HG03432 (cell line): ENCODE measurements around the gene PLCD1.
"Not testable (repeated sequence)": the region's sequence is repeated elsewhere in the genome, so short reads cannot be mapped to it uniquely, and the experiment has no call there.

Experiments used
- ATAC-seq: cut with Tn5 transposase; IDR thresholded peaks from one replicate; pipeline ENCODE4 v1.9.1; 2021; ENCODE audit warnings: mild to moderate bottlenecking, moderate library complexity; ENCODE audit not compliant: unreplicated experiment

Gene PLCD1

DNA sequence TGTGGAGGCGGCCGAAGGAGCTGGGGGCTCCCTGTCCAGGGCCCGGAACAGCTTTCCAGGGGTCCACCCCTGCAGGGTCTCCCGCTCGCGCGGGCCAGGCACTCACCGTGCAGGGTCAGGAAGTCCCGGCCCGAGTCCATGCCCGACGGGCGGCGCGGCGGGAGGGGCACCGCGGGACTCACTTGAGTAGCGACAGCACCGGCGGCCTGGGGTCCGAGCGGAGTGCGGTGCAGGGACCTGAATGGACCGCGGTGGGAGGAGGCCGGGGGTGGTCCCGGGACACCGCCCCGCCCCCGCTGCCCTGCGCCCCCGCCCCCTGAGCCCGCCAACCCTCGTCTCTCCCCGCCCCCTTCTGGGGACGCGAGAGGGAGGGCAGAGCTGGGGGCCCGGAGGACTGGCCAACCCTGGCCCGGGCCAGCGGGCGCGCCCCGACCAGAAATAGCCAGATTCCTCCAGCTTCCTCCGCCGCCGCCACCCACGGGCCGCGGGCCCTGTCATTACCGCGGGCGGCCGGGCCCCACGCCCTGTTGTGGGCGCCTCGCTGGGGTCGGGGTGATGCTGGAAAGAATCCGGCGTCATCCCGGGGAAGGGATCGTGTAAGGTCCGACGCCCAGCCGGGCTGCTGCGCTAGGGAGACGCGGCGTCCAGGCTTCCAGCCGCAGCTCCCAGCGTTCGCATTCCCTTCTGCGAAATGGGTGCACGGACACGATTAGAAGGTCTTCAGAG, at the start of gene PLCD1:
PLCD1 (minus strand) TSS at position 243 of the 726 bp plus-strand sequence; CDS start at position 140, 103 bp downstream.
- no peak for ATAC-seq

DNA sequence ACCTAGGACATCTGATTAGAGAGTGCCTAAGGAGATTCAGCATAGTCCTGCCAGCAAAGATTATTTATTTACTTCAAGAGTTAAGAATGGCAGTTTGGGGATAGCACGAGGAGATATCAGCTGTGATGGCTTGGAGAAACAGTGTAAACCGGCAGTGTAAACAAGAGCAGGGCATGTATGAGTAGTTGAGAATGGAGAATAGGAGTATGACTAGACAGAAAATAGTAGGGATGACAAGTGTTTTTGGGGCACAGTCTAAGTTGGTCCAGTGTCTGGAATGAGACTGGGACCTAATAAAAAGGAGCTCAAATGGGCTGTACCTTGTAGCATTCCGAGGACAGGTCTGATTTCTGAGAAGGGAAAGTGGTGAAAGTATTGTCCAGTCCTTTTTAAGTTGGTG, 47.6 kb upstream of the PLCD1 start:
- not testable (repeated sequence) for ATAC-seq

DNA sequence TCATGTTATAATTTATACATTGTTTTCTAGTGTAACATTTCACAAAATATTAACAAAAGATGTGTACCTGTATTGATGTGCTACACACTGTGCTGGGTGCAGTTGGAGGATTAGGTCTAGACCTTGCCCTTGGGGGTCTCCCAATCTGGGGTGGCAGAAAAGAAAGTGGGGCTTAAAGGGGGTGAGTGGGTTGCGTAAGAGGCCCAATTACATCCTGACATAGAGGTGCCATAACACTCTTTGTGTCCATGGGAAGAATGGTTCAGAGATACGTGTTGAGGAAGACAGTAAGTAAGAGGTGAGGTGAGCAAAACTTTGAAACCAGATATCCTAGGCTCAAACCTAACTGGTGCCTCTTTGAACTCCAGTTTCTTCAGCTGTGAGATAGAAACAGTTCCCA, 40.6 kb upstream of the PLCD1 start:
- no peak for ATAC-seq

DNA sequence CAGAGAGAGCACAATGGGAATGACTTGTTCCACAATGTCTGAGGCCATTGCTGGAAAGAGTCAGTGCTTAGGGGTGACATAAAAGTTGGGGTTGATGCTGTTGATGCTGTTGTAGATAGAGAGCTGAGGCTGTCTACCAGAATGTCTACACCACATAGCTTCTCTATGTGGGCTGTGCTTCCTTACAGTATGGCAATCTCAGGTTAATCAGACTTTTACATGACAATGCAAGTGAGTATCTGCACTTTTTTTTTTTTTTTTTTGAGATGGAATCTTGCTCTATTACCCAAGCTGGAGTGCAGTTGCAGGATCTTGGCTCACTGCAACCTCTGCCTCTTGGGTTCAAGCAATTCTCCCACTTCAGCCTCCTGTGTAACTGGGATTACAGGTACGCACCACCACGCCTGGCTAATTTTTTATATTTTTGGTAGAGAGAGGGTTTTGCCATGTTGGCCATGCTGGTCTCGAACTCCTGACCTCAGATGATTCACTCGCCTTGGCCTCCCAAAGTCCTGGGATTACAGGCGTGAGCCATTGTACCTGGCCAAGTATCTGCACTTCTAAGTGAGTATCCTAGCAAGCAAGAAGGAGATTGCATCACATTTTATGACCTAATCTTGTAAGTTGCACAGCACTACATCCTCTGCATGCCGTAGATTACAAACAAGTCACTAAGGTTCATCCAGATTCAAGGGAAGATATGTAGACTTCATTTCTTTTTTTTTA, 38.2 kb upstream of the PLCD1 start:
- no peak for ATAC-seq

DNA sequence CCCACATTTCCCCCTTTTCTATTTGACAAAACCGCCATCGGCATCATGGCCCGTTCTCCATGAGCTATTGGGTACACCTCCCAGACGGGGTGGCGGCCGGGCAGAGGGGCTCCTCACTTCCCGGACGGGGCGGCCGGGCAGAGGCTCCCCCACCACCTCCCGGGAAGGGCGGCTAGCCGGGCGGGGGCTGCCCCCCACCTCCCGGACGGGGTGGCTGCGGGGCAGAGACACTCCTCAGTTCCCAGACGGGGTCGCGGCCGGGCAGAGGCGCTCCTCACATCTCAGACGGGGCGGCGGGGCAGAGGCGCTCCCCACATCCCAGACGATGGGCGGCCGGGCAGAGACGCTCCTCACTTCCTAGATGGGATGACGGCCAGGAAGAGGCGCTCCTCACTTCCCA, 35.0 kb upstream of the PLCD1 start:
- ATAC-seq, result not testable (repeated sequence)

DNA sequence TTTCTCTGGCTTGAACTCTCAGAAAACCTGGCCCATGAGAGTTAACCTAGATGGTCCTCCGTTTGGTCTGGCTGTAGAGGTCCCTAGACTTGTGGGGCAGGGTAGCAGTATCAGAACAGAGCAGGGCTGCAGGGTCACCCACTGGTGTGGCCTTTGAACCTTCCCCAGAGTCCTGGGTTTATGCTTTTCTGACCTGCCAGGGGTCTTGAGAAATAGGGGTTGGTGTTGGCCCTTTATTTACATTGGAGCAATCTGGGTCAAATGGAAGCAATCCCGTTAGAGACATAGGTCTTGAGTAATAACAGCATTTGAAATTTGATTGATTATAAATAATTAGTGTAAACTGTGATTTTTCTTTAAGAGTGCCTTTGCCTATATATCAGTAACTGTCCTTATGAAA, 33.4 kb upstream of the PLCD1 start:
- no peak for ATAC-seq

DNA sequence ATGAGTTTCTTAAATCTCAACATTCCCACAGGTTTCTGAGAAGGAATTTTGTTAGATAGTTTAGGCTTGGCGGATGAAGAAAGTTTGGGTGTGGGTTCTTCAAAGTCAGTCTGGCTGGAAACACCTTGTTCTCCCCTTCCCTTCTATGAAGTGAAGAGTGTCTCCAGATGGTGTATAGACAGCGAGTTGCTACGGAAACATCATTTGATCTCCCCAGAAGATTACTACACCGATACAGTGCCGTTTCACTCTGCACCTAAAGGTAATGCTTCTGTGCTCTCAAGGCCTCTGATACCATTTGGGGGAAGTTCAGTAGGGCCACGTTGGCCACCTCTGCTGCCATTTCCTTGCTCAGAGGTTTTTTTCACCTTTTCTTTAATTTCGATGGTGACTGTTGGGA, 30.1 kb upstream of the PLCD1 start:
- ATAC-seq, result no peak

DNA sequence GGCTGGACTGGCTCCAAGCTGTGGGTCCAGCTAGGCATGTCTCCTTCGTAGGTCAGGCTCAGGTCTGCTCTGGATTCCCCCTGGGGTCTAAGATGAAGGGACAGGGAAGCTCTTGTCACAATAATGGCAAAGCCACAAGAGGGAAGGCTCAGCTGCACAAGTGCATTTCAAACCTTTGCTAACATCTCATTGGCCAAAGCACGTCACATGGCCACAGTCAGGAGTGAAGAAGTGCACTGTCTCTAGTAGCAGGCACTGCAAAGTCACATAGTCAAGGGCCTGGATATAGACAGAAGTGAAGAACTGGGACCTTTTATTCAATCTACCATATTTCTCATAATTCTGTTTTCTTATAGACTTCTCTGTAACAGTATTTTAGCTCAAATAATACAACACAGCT, 29.7 kb upstream of the PLCD1 start:
- ATAC-seq, result no peak

DNA sequence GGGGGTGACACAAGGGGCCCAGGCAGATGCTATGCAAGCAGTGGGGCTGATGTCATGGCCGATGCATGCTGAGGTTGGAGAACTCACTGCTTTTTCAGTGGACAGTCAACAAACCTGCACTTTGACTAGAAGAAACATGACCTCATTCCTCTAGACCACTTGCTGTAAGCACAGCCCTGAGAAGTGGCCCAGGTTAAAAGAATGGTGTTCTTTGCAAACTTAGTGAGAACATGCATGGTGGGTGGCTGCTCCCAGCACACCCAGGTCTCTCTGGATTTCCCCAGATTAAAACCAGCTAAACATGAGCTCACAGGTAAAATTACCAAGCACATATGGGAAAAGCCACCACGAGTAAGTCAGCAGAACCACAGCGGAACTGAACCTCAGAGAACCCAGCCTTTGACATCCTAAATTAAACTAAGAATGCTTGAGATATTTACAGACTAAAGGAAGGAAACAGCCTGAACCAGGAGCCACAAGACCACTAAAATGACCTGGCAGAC, 25.1 kb upstream of the PLCD1 start:
- no peak for ATAC-seq

DNA sequence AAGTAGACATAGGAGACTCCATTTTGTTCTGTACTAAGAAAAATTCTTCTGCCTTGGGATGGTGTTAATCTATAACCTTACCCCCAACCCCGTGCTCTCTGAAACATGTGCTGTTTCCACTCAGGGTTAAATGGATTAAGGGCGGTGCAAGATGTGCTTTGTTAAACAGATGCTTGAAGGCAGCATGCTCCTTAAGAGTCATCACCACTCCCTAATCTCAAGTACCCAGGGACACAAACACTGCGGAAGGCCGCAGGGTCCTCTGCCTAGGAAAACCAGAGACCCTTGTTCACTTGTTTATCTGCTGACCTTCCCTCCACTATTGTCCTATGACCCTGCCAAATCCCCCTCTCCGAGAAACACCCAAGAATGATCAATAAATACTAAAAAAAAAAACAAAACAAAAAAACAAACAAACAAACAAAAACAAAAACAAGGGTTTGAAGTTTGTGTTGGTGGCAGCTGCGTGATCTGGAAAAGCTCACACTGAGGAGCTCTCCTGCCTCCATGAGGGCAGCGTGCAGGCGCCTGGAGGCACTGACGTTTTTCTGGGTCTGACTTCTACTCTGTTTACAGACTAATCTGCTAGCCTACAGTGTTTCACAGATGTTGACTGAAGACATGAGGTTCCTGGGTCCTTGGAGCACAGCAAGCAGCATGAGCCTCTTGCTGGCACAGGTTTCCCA, 24.5 kb upstream of the PLCD1 start:
- not testable (repeated sequence) for ATAC-seq

DNA sequence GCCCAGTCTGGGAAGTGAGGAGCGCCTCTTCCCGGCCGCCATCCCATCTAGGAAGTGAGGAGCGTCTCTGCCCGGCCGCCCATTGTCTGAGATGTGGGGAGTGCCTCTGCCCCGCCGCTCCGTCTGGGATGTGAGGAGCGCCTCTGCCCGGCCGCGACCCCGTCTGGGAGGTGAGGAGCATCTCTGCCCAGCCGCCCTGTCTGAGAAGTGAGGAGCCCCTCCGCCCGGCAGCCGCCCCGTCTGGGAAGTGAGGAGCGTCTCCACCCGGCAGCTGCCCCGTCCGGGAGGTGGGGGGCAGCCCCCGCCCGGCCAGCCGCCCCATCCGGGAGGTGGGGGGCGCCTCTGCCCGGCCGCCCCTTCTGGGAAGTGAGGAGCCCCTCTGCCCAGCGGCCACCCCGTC, 23.8 kb upstream of the PLCD1 start:
- not testable (repeated sequence) for ATAC-seq

DNA sequence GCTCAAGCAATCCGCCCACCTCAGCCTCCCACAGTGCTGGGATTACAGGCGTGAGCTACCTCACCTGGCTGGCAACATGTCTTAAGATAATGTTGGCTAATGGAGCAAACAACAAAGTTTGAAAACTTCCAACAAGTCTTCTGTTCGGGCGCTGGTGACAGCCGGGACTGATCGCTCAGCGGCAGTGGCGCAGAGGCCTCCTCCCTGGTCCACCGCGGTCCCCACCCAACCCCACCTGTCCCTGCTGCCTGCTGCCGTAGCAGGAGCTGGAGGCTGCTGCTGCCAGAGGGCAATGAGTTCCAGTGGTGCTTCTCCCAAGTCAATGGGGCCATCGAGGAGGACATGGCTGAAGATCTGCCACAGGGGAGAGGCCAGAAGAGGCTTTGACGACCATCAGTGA, 21.7 kb upstream of the PLCD1 start:
- no peak for ATAC-seq

DNA sequence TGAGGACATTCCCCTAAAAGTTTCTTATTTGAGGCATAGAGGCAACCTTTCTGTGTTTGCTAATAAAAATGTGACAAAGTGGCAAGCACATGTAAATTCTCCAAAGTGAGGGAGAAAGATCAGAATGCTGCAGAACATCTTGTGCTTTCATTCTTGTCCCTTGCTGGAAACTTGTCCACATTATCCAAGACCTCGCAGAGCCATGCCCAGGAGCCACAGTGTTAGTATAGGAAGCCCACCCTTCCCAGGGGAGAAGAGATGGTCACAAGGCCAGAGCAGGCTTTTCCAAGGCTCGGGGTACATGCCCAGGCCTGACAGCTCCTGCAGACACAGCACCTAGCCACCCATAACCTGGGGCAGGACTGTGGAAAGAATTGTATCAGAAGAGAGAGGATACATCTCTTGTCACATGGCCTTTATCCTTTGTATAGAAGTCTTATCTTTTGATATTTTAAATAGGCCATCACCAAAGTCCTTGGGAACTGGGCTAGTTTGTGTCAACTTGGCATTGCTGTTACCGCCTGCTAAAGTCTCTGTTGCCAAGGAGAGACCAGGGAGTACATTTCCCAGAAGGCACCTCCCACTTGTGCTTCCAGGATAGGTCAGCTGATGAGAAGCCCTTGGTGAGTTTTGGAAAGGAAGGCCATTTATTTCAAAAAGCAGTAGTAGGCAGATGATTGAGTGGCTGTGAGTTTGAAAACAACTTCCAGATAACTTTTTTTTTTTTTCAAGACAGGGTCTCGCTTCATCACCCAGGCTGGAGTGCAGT, 20.1 kb upstream of the PLCD1 start:
- no peak for ATAC-seq

DNA sequence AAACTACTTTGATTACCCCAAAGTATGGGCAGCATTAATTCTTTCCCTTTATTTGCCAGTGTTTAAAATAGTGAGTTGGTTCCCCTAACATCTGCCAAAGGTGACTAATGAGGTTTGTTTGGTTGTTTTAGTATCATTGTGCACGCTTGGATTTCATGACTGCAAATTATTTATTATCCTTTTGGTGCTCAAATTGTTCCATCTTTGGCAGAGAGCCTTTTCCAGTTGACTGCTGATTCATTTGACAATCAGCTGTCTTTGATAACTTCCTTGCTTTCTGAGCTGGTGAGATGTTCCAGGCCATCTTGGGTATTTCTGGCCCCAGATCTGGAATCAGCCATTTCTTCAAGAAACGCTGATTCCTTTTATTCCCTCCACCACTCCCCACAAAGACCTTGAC, 18.5 kb upstream of the PLCD1 start:
- ATAC-seq, result no peak

DNA sequence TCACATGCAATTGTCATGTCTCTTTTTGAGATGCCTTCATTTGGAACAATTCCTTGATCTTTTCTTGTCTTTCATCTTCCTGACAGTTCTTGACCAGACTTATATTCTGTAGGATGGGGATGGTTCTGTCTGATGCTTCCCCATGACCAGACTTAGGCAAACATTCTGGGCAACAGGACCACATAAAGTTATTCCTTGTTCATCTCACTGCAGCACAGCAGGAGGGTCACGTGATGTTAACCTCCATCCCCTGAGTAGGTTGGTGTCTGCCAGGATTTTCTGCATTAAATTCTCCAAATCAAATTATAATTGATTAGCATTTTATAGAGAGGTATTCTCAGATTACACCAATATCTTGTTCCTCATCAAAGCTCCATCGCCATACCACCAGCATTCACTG, 17.4 kb upstream of the PLCD1 start:
- ATAC-seq, result no peak

DNA sequence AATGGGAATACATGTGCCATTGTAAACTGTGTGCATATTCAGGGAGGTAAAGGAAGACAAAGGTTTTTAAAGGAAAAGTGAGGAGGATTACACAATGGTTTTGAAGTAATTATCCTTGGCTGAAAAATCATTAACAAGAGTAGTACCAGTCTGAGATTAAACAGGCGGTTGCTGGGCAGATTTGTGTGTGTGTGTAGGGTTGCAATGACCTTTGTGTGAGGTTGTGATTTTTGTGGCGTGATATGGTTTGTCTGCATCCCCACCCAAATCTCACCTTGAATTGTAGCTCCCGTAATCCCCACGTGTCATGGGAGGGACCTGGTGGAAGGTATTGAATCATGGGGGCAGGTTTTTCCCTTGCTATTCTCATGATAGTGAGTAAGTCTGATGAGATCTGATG, 16.6 kb upstream of the PLCD1 start:
- ATAC-seq, result no peak

DNA sequence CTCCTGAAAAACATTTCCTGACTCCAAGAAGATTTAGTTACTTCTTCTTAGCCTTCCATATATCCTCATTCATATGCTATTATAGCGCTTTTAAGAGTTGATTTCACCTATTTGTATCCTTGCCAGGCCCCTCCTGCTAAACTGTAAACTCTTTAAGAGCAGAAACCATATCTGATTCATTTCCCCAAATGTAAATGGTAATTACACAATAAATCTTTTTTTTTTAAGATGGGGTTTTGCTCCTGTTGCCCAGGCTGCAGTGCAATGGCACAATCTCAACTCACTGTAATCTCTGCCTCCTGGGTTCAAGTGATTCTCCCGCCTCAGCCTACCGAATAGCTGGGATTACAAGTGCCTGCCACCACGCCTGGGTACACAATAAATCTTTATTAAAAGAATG, 14.0 kb upstream of the PLCD1 start:
- ATAC-seq, result no peak

DNA sequence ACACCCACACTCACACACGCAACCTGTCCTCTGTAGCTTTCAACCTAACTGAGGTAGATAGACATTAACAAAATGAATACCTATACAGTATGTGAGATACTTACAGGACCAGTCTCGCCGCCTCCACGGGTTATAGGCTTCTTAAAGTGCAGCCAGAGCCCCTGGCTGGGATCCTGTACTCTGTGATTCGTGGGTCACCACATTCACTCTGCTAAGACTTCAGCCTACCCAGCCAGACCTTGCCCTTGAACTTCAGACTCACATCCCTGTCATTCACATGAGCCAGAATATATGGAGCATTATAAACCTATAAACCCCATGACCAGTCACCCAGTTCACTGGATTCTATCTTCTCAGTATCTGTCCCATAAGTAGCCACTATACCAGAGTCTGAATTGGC, 11.0 kb upstream of the PLCD1 start:
- no peak for ATAC-seq

DNA sequence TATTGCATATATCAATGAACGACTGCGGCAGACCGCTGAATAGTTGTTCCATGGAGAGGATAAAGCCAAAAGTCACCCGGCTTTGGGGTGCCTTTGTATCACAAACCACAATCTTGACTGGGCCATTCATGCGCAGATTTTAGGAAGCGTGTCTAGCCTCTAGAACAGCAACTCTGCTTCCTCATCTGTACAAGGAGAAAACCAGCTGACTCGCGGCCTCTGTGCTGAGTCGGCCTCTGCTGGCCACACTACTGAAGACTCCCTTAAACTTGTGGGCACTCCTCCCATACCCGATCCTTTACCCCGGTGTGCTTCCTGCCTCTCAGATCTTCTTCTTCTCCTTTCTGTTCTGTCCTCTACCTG, 10.4 kb upstream of the PLCD1 start:
- ATAC-seq, result peak; percentile 51

DNA sequence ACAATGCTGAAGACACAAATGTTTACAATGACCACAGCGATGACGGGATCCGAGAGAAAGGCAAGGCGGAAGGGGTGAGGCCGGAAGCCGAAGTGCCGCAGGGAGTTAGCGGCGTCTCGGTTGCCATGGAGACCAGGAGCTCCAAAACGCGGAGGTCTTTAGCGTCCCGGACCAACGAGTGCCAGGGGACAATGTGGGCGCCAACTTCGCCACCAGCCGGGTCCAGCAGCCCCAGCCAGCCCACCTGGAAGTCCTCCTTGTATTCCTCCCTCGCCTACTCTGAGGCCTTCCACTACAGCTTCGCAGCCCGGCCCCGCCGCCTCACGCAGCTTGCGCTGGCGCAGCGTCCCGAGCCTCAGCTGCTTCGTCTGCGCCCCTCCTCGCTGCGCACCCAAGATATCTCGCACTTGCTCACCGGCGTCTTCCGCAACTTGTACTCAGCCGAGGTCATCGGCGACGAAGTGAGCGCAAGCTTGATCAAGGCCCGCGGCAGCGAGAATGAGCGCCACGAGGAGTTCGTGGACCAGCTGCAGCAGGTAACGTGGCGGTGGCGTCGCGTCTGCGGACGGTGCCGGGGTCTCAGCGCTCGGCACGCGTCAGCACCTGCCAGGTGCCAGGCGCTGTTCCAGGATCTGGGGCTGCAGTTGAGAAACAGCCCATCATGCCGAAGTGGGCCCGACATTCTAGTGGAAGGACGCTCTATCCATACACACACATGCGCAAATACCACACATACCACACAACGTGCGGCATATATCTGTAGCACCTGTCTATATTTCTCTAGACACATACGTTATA, 9.9 kb upstream of the PLCD1 start, which contains the start of gene DLEC1:
DLEC1 (plus strand) TSS at position 108 of the 798 bp plus-strand sequence; CDS start at position 126, 18 bp downstream.
- ATAC-seq, result peak; percentile 93
